ENCODE results near the gene CD96. TPM values are rescaled to one million over a fixed set of nuclear protein-coding genes. Genes with fewer than 3 reads are reported as not detected.

CD96 gene
- total and polyA plus RNA-seq, 4 donors = 0.69 to 3.1 (median 2.4) TPM

- Histone ChIP-seq H3K27ac (ENCODE audit: low read depth in 1 of 2, low read length in 1 of 2) (no peak overlapping the region), H3K4me3 (no peak overlapping the region), H3K9ac (ENCODE audit: insufficient read depth in 1 of 2, low read length in 2 of 2) (no peak overlapping the region), H3K4me1 (ENCODE audit: control insufficient read depth in 5 of 5, insufficient read depth in 5 of 5, low read length in 5 of 5) (no peaks in the 10 kb centered on the region), H3K9me3 (ENCODE audit: control insufficient read depth in 4 of 4, insufficient read depth in 3 of 4, low read length in 3 of 4) (peaks cover 0 to 2% (median 0%) of the 10 kb centered on the region in 4 donors), H3K36me3 (ENCODE audit: control insufficient read depth in 4 of 4, insufficient read depth in 4 of 4, low read length in 4 of 4) (no peaks in the 10 kb centered on the region), H3K27me3 (ENCODE audit: control insufficient read depth in 3 of 3, insufficient read depth in 3 of 3, low read length in 2 of 3) (no peaks in the 10 kb centered on the region)
- TF ChIP-seq CTCF (IDR thresholded peaks at IDR 0.05; ENCODE audit: control extremely low read depth, extremely low read depth) = no peak
- no peak for DNase-seq
- ATAC-seq (ENCODE audit: insufficient read depth, low FRiP score) = no peak
These were observed 46.5 kb downstream of the CD96 start for GRCh38 chr3:111588527-111588926.

- no peak overlapping the region for H3K27ac ChIP-seq (ENCODE audit: low read depth in 1 of 2, low read length in 1 of 2)
- TF ChIP-seq CTCF (IDR thresholded peaks at IDR 0.05; ENCODE audit: control extremely low read depth, extremely low read depth) = no peak
- peaks cover 0 to 2% (median 0%) of the 10 kb centered on the region in 4 donors for H3K9me3 ChIP-seq (ENCODE audit: control insufficient read depth in 4 of 4, insufficient read depth in 3 of 4, low read length in 3 of 4)
- H3K9ac ChIP-seq (ENCODE audit: insufficient read depth in 1 of 2, low read length in 2 of 2) = no peak overlapping the region
- no peaks in the 10 kb centered on the region for H3K4me1 ChIP-seq (ENCODE audit: control insufficient read depth in 5 of 5, insufficient read depth in 5 of 5, low read length in 5 of 5)
- H3K36me3 ChIP-seq (ENCODE audit: control insufficient read depth in 4 of 4, insufficient read depth in 4 of 4, low read length in 4 of 4) = no peaks in the 10 kb centered on the region
- DNase-seq = no peak
- WGBS, 2 donors = 52 to 78% methylated on average over 2 of the region's 2 CpGs
- no peaks in the 10 kb centered on the region for H3K27me3 ChIP-seq (ENCODE audit: control insufficient read depth in 3 of 3, insufficient read depth in 3 of 3, low read length in 2 of 3)
- no peak for ATAC-seq (ENCODE audit: insufficient read depth, low FRiP score)
- H3K4me3 ChIP-seq = no peak overlapping the region
These were observed 47.5 kb downstream of the CD96 start for GRCh38 chr3:111589303-111590142.

GRCh38 chr3:111590143-111590491 is 48.1 kb downstream of the CD96 start:
- Histone ChIP-seq H3K27me3 (ENCODE audit: control insufficient read depth in 3 of 3, insufficient read depth in 3 of 3, low read length in 2 of 3) (no peaks in the 10 kb centered on the region), H3K9ac (ENCODE audit: insufficient read depth in 1 of 2, low read length in 2 of 2) (no peak overlapping the region), H3K4me1 (ENCODE audit: control insufficient read depth in 5 of 5, insufficient read depth in 5 of 5, low read length in 5 of 5) (peaks cover 0 to 3% (median 0%) of the 10 kb centered on the region in 5 donors), H3K9me3 (ENCODE audit: control insufficient read depth in 4 of 4, insufficient read depth in 3 of 4, low read length in 3 of 4) (peaks cover 0 to 2% (median 0%) of the 10 kb centered on the region in 4 donors), H3K27ac (ENCODE audit: low read depth in 1 of 2, low read length in 1 of 2) (no peak overlapping the region), H3K4me3 (no peak overlapping the region), H3K36me3 (ENCODE audit: control insufficient read depth in 4 of 4, insufficient read depth in 4 of 4, low read length in 4 of 4) (no peaks in the 10 kb centered on the region)
- ATAC-seq (ENCODE audit: insufficient read depth, low FRiP score) (no peak), DNase-seq (no peak)
- 81 to 91% methylated on average over 1 of the region's 1 CpG for WGBS, 2 donors
- no peak for TF ChIP-seq CTCF (IDR thresholded peaks at IDR 0.05; ENCODE audit: control extremely low read depth, extremely low read depth)

Measured in lung (tissue), 12 donors.